HG03558 (cell line): ENCODE data around the gene UMODL1.
"Not testable (repeated sequence)": the region's sequence is repeated elsewhere in the genome, so short reads cannot be mapped to it uniquely, and the experiment has no call there.

ENCODE experiments used
- ATAC-seq: cut with Tn5 transposase; IDR thresholded peaks from one replicate; pipeline ENCODE4 v1.9.1; 2021; ENCODE audit warnings: moderate number of reproducible peaks; ENCODE audit not compliant: unreplicated experiment; ENCODE audit errors: extremely low read depth

Gene UMODL1

DNA sequence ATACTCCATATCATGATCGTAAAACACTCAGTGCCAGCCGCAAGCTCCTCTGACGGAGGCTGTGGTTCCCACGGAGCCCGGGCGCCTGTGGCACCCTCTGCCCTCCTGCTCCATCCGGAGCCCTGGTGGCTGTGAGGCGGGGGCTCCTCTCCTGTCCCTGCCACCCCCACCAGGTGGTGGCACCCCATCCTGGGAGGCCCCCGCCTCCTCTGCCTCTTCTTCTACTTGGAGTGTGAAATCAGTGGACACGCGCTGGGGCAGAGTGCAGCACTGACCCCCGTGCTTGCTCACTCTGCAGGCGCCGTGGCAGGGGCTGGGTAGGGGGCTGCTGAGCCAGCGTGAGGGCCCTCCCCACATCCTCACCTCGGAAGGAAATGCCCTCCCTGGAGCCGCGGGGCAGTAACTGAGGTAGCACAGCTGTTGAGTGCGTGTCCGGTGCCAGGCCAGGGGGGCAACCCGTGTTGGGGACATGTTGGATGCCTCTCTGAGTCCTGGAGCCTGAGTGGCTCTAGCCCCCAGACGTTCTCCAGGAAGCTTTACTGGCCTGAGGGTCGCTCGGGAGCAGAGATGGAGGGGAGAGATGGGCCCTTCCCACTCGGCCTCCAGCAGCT is 89.1 kb downstream of the UMODL1 start:
- ATAC-seq = no peak

DNA sequence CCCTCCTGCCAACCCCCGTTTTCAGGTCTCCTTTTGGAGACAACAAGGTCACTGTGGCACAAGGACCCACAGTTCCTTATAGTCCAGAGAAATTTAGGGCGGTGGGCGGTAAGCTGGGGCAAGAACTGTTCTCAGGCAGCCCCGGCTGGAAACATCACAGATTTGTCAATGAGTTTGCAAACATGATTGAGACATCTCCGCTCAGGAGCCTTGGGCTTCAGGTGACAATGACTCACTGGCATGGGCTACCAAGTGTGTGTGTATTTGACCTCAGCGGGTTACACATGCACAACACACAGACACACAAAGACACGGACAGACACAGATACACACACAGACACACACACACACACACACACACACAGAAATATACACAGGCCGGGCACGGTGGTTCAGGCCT is 89.6 kb downstream of the UMODL1 start:
- ATAC-seq = no peak

DNA sequence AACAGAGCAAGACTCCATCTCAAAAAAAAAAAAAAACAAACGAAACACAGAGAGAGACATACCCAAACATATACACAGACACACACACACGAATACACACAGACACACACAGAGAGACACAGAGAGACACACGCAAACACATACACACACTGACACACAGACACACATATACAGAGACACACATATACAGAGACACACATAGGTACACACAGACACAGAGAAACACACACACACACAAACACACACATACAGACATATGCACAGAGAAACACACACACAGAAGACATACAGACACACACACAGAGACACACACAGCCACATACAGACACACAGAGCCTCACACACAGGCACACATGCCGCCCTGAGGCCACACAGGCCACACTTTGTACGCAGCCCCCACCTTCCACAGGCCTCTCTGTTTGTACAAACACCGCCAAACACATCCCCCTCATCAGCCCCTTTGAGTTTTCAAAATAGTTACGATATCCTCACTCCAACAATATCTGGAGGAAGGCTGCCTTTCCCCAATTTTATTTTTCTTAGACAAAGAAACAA is 90.4 kb downstream of the UMODL1 start:
- ATAC-seq = no peak

DNA sequence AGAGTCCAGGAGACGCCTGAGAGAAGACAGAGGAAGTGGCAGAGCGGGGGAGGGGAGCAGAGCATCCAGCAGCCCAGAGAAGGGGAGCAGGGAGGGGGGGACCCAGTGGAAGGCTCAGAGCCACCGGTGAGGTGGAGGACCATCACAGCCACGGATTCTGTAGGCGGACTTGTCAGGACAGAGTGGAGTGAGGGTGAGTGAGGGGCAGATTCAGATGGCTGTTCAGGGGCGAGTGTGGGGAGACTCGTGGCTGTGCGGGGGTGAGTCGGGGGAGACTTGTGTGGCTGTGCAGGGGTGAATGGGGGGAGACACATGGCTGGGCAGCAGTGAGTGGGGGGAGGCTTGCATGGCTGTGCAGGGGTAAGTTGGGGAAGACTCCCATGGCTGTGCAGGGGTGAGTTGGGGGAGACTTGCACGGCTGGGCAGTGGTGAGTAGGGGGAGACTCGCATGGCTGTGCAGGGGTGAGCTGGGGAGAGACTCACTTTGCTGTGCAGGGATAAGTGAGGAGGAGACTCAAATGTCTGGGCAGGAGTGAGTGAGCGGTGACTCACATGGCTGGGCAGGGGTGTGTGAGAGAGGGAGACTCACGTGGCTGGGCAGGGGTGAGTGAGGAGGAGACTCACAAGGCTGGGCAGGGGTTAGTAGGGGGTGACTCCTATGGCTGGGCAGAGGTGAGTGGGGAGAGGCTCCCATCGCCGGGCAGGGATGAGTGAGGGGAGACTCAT is 91.0 kb downstream of the UMODL1 start:
- no peak for ATAC-seq

DNA sequence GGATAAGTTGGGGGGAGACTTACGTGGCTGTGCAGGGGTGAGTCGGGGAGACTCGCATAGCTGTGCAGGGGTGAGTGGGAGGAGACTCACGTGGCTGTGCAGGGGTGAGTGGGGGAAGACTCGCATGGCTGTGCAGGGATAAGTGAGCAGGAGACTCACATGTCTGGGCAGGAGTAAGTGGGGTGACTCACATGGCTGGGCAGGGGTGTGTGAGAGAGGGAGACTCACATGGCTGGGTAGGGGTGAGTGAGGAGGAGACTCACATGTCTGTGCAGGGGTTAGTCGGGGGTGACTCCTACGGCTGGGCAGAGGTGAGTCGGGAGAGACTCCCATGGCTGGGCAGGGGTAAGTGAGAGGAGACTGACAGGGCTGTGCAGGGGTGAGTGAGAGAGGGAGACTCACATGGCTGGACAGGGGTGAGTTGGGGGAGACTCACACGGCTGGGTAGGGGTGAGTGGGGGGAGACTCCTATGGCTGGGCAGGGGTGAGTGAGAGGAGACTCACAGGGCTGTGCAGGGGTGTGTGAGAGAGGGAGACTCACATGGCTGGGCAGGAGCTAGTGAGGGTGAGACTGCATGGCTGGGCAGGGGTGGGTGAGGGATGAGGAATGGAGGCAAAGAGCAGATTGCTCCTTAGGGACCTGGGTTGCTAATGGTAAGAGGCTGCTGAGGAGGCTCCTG is 91.9 kb downstream of the UMODL1 start:
- no peak for ATAC-seq

DNA sequence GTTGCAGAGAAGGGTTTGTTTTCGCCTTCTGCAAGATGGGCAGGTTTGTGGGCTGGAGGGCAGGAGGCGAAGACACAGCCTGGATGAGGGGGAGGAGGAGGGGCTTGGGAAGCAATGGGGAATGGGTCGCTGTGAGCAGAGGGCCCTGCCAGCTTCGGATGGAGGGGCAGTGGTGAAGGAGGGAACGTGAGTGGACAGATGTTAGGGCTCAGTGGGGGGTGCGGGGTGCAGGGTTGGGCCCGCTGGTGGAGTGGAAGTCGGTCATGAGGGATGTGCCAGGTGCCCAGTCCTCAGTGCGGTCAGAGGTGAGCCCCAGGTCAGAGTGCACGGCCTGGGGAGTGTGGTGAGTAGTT is 92.4 kb downstream of the UMODL1 start:
- ATAC-seq = no peak

DNA sequence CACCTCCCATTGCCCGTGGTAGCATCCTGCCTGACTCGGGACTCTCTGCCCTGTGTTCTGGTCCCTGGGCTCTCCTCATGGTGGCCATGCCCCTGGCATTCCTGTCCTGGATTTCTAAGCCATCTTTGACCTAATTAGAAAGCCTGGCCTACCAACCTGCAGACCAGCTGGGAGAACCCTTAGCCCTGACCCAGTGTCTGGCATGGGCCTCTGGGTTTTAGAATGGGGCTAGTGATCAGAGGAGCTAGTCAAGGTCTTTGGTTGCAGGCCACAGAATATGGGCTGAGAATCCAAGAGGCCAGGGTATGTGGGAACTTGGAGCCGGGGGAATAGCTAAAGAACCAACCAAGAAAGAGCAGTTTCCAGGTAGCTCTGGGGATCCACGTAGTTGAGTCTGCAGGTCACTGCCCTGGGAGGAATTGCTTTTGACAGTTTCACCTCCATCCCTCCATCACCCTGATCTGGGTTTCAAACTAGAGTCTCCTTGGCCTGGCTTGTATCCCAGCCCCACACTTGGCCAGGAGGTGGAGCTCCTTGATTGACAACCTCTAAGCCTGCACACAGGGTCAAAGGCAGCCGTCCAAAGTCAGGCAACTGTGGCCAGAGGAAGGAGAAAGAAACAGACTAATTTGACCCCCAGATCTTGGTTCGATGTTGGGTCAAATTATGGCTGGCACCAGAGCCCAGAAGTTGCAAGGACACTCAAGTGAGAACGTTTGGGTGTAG is 93.1 kb downstream of the UMODL1 start:
- no peak for ATAC-seq

DNA sequence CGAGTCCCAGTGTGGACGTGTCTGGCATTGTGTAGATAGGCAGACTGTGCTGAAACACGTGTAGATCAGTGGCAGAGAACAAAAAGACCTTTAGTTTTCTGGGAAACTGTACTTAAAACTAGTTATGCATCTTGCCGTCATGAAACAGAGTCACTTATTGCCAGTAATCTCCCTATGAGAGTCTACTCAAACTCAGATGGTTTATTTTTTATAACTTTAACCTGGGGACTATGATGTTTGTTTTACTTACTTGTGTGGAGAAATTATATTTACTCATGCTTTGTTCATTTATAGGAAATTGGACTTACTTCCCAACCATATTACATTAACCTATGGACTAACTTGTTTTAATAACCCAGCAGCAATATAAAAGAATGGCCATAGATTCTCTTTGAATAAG is 93.7 kb downstream of the UMODL1 start:
- ATAC-seq = no peak

DNA sequence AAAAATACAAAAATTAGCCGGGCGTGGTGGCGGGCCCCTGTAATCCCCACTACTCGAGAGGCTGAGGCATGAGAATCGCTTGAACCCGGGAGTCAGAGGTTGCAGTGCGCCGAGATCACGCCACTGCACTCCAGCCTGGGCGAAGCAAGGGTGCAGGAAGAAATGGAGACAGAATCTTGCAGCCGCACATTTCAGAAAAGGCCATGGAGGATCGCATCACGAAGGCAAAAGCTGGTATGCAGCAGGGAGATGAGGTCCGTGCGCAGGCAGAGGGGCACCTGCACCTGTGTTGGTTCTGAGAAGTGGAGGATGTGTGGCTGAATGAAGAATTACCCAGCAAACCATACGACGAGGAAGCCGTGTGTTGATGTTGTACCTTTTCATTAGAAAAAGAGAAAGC is 94.8 kb downstream of the UMODL1 start:
- ATAC-seq = no peak

DNA sequence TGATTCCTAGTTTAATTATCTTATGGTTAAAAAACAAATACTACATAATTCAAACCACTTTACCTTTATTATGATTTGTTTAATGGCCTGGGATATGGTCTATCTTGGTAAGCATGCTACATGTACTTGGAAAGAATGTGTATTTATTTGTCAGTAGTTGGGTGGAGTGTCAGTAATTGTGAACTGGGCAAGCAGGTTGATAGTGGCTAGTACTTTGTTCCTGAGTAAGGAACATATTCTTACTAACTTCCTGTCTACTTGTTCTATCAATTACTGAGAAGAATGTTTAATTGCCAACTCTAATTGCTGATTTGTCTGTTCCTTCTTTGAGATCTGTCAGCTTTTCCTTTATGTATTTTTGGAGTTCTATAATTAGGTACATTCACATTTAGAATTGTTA is 98.6 kb downstream of the UMODL1 start:
- no peak for ATAC-seq

DNA sequence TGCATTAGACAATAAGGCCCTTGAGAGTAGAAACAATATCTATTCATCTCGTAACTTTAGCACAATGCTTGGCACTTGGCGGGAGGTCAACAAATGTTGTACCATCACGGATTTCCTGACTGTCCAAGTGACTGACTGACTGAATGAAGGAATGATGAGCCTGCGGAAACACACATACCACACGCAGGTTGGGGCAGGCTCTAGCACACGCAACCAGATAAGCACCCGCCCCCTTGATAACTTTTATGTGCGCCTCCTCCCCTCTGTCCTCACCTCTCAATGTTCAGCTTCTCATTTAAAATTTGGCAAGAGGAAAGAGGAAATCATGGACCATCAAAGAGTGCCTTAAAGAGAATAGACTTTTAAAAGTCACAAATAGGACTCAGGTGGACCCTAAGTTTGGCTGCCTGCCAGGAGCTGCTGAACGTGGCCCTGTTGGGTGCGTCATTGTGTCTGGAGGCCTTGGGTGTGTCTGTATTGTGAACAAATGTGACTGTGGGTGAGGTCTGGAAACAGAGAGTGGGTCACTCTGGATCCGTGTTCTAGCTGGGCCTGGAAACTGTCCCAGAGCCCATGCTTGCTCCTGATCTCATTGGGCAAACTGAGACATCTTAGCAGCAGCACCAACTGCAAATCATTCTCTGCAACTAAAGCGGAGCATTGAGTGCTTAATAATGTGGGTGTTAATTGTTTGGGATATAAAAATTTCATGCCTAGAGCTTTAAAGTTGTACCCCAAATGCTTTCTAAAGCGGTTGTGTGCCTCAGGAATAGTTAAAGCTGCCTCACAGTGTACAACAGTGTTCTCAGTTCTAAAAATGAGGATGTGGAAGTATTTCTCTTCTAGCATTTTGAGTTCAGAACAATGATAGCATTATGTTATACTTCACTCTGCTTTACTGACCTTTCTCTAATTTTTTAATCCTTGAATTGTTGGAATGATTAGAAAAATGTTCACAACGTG is 100.3 kb downstream of the UMODL1 start:
- ATAC-seq = no peak

DNA sequence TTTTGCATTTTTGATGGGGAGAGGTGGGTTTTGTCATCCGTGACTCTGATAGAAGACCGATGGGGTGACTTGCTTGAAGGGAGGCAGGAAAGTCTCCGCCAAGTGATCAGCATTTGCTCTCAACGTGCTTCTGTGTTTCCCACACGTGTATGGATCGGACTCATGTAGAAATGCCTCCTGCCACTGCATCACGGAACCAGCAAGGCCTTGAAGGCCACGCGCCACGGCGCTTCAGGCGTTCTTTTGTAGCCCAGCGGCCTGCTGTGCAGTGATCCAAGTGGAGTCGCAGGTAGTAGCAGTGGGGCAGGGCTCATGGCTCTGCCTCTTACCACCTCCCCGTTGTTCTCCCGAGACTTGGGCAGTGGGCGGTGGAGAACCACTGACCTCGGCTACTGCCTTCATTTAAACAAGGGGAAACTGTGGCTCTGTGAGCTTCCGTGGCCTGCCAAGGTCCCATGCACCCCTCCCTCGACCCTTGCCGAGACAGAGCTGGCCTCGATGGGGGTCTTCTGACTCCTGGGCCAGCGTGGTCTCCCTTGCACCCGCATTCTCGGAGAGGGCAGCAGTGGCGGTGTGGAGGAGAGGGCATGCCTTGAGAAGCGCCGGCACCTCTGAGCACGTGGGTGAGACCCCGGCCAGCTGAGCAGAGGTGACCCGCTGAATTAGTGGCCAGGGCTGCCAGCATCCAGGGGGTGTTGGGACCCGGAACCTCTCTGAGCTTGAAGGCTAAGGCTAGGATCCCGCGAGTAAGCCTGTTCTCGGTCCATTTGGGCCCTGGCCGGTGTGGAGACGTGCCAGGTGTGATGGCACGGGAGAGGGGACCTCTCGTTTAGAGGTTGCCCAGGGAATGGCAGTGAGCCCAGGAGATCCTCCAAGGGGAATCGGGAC is 101.7 kb downstream of the UMODL1 start:
- no peak for ATAC-seq

DNA sequence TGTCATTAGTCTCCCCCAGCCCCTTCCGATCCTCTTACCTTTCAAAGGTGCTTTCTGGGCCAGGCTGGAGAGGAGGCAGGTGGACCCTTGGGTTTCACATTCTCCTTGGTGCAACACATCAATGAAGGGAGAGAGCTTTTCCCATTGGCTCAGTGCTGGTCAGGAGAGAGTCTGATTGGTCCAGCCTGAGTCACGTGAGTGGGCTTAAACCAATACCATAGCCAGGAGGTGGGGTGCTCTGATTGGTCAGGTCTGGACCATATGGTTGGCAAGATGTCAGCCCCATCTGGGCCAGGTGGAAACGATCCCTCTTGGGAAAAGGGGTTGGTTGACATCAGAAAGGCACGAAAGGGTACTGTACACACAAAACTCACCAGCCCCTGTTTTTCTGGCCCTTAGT is 103.1 kb downstream of the UMODL1 start:
- no peak for ATAC-seq

DNA sequence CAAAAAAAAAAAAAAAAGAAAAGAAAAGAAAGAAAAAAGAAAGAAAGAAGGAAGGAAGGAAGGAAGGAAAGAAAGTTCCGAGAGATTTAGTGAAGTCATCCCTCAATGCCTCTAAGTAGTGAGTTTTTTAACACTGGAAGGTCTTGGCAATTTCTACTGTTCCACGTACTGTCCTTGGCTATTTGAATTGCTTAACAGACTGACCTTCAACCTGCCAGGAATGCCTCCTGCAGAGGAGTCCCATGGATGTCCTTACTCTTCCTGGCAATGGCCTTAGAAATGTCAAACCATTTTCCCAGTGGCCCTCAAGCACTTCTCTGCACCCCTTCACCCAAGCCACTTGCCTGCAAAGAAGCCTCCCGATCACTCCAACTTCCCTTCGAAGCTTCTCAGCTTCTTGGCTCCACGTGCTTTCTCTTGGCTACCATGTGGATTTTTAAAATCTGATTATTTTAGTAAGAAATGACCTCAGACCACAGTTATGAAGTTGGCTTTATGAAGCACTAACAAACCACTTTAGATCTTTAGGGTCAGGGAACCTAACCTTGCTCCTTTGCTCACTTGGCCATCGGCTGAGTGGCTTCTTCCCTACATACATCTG is 104.1 kb downstream of the UMODL1 start:
- no peak for ATAC-seq

DNA sequence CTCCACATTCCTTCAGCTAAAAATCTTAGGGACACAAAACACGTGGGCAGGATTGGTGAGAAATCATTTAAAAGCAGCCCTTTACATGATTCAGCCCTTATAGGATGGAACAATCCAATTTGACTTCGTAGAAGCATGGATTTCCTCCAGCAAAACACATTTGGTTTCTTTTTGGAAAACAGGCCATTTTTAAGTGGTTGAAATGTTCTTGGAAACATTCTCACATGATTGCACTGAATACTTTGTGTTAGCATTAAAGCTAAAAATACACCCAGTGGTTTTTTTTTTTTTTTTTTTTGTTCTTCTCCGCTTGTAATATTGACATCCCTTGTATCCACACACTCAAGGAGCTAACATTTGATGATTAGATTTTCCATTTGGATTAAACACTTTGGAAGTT is 105.7 kb downstream of the UMODL1 start:
- no peak for ATAC-seq

DNA sequence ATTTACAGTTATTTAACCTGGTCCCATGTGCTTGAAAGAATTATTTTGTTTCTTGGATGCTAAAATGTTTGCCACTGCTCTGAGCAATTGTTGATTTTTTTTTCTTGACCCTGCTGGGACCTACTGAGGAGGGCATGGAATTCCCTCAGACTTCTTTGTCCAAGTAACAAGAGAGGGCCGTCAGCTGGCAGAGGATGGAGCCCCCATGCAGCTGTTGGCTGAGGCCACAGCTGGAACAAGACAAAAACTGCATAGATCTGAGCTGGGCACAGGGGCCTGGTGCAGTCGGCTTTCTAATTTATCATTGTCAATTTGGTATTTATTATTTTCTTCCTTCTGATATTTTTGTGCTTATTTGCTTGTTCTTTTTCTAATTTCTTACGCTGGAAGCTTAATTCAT is 108.2 kb downstream of the UMODL1 start:
- ATAC-seq = no peak

DNA sequence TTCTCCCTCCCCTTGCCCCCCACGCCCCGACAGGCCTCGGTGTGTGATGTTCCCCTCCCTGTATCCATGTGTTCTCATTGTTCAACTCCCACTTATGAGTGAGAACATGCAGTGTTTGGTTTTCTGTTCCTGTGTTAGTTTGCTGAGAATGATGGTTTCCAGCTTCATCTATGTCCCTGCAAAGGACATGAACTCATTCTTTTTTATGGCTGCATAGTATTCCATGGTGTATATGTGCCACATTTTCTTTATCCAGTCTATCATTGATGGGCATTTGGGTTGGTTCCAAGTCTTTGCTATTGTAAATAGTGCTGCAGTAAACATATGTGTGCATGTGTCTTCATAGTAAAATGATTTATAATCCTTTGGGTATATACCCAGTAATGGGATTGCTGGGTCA is 108.9 kb downstream of the UMODL1 start:
- not testable (repeated sequence) for ATAC-seq

DNA sequence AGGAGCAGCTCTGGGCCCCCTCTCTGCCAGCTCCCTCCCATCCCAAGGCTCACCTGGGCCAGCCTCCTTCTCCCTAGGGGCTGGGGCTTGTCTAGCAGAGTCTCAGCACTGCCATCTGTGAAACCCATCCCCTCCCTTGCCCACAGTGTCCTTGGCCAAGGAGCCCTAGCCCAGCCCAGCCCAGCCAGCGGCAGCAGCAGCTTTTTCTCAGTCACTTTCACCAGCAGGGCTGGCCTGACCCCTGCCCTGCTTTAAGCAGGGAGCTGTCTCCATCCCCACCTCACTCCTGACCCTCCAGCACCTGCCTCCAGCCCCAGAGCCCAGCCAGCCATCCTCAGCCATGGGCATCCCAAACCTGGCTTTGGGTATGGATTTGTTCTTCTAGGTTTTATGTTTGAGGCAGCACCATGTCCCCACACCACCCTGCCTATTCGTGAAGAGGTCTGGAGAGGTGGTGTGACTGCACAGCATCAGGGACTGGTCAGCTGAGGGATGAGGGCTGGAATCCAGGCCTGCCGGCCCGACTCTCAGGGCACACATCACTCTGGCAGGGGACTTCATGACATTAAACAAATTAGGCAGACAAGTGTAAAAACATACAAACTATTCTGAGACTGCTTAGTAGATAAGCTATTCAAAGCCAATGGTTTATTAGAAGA is 111.7 kb downstream of the UMODL1 start:
- no peak for ATAC-seq
